Kidney (tissue), 14 donors: Measurements from ENCODE around the gene ETF1. TPM values are rescaled to one million over a fixed set of nuclear protein-coding genes. Genes with fewer than 3 reads are reported as not detected.

ENCODE experiments used
- DNase-seq, 5 donors: peaks; one replicate each; pipeline ENCODE4 v3.0.0-alpha.2; 2013 to 2020
- FAIRE-seq: peaks from 2 replicates; lab custom pipeline; 2012; peaks lifted over from hg19 to GRCh38; lab: Jason Lieb, UNC
- H3K27ac ChIP-seq, 2 donors: one replicate each; pipeline ENCODE4 v1.7.0; 2013; ENCODE audit warnings: low read depth in 2 of 2, low read length in 2 of 2, inconsistent platforms in 1 of 2
- H3K27me3 ChIP-seq: one replicate; pipeline ENCODE4 v1.7.1; 2013; ENCODE audit warnings: low read length, inconsistent platforms; ENCODE audit not compliant: control insufficient read depth, insufficient read depth
- H3K36me3 ChIP-seq, 3 donors: one replicate each; pipeline versions ENCODE4 v1.7.0 to v1.7.1; 2013; ENCODE audit warnings: low read length in 3 of 3, control low read depth in 1 of 3, inconsistent platforms in 1 of 3; ENCODE audit not compliant: insufficient read depth in 3 of 3, control insufficient read depth in 2 of 3
- H3K4me1 ChIP-seq, 3 donors: one replicate each; pipeline versions ENCODE4 v1.7.0 to v1.7.1; 2013; ENCODE audit warnings: low read length in 3 of 3, inconsistent platforms in 1 of 3, low read depth in 1 of 3; ENCODE audit not compliant: control insufficient read depth in 2 of 3, insufficient read depth in 2 of 3
- H3K4me3 ChIP-seq, 3 donors: one replicate each; pipeline versions ENCODE4 v1.7.0 to v1.8.1; 2013; ENCODE audit warnings: low read length in 3 of 3, control low read depth in 1 of 3, inconsistent platforms in 1 of 3
- H3K9ac ChIP-seq, 3 donors: one replicate each; pipeline versions ENCODE4 v1.7.0 to v1.7.1; 2013; ENCODE audit warnings: low read length in 3 of 3, control low read depth in 1 of 3, inconsistent platforms in 1 of 3
- H3K9me3 ChIP-seq, 3 donors: one replicate each; pipeline versions ENCODE4 v1.7.0 to v1.7.1; 2013; ENCODE audit warnings: low read length in 3 of 3, control low read depth in 1 of 3, inconsistent platforms in 1 of 3; ENCODE audit not compliant: control insufficient read depth in 2 of 3, insufficient read depth in 1 of 3
- intact Hi-C: fragments of 100-400 bp; cut with DNase I; formaldehyde crosslinking; loops from one replicate; pipeline ENCODE4 v1.11.1; 2022
- polyA plus RNA-seq: library from polyadenylated mRNA; stranded (reverse); fragments of 350-450 nt; fragmentation: Illumina TruSeq; extraction: RNeasy Lipid Tissue Mini Kit (QIAGEN cat#74804); gene quantifications from one replicate; pipeline ENCODE4 v1.2.3, GENCODE V29; 2014; ENCODE audit warnings: low read depth, low replicate concordance; ENCODE audit not compliant: insufficient read depth
- total RNA-seq: library from RNA; stranded (reverse); fragmentation: NEBNext Ultra II Directional; extraction: Animal tissue kit (Norgen Biotek cat#: 25700); gene quantifications from one replicate; pipeline ENCODE4 v1.2.1, GENCODE V29; 2021
- TF ChIP-seq, protein P1 (sequence below): IDR thresholded peaks from 3 replicates; pipeline ENCODE4 v1.5.1; 2012; ENCODE audit warnings: mild to moderate bottlenecking, moderate library complexity, borderline replicate concordance; ENCODE audit not compliant: insufficient read depth; ENCODE audit errors: extremely low read depth
- donor health status: control.
- donor health status: control.
- donor health status: control.
- donor health status: control.
- donor health status: control.
- donor health status: DM: yes; HTN: yes; CAD: no.
- donor health status: Normal renal cell carcinoma (clear cell type).

ETF1 gene
- total and polyA plus RNA-seq, 2 donors from 2014 or later = 37.5 to 85.6 TPM

DNA sequence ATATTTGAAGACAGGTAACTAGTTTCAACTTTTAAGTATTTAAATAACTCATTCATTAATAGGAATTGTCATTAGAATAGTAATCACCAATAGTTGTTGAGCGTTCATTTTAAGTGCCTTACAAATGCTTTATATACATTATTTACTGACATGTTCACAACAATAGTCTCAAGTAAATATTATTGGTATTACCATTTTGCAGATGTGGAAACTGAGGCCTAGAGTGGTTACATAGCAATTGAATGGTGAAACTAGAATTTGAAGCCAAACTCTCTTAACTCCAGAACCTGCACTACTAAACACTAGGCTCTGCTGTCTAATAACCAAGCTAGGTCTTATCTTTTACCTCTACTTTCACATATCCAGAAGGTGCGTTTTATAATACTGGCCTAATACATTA lies 37.0 kb upstream of the ETF1 start:
- intact Hi-C loops = no loop called here
- H3K36me3 ChIP-seq = no peaks in the 10 kb centered on the region
- no peak overlapping the region for H3K4me3 ChIP-seq
- no peaks in the 10 kb centered on the region for H3K27me3 ChIP-seq
- DNase-seq = no peak
- no peak for FAIRE-seq
- H3K27ac ChIP-seq = no peak overlapping the region
- TF ChIP-seq, protein P1, sequence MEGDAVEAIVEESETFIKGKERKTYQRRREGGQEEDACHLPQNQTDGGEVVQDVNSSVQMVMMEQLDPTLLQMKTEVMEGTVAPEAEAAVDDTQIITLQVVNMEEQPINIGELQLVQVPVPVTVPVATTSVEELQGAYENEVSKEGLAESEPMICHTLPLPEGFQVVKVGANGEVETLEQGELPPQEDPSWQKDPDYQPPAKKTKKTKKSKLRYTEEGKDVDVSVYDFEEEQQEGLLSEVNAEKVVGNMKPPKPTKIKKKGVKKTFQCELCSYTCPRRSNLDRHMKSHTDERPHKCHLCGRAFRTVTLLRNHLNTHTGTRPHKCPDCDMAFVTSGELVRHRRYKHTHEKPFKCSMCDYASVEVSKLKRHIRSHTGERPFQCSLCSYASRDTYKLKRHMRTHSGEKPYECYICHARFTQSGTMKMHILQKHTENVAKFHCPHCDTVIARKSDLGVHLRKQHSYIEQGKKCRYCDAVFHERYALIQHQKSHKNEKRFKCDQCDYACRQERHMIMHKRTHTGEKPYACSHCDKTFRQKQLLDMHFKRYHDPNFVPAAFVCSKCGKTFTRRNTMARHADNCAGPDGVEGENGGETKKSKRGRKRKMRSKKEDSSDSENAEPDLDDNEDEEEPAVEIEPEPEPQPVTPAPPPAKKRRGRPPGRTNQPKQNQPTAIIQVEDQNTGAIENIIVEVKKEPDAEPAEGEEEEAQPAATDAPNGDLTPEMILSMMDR = no peak
- H3K4me1 ChIP-seq = peaks cover 0 to 3% (median 0%) of the 10 kb centered on the region in 3 donors
- H3K9ac ChIP-seq = no peak overlapping the region
- H3K9me3 ChIP-seq = no peaks in the 10 kb centered on the region

DNA sequence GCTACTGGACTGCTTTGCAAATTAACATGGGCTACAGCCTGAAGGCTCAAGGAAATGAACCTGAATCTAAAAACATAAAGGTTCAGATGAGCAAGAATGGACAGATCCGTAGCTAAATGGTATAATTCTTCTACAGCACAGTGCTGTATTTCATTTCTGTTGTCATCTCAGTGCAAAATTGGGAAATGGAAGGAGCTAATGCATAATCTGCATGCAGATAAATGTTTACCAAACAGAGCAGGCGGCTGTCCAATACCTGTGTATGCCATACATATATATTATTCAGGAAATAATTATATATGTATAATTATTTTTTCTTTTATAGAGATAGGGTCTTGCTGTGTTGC lies 36.5 kb upstream of the ETF1 start:
- no peaks in the 10 kb centered on the region for H3K9me3 ChIP-seq
- H3K4me3 ChIP-seq = no peak overlapping the region
- H3K27me3 ChIP-seq = no peaks in the 10 kb centered on the region
- peaks cover 0 to 3% (median 0%) of the 10 kb centered on the region in 3 donors for H3K4me1 ChIP-seq
- FAIRE-seq = no peak
- H3K27ac ChIP-seq = no peak overlapping the region
- no peak for DNase-seq
- intact Hi-C loops = no loop called here
- H3K9ac ChIP-seq = no peak overlapping the region
- H3K36me3 ChIP-seq = no peaks in the 10 kb centered on the region
- TF ChIP-seq, protein P1 = no peak

DNA sequence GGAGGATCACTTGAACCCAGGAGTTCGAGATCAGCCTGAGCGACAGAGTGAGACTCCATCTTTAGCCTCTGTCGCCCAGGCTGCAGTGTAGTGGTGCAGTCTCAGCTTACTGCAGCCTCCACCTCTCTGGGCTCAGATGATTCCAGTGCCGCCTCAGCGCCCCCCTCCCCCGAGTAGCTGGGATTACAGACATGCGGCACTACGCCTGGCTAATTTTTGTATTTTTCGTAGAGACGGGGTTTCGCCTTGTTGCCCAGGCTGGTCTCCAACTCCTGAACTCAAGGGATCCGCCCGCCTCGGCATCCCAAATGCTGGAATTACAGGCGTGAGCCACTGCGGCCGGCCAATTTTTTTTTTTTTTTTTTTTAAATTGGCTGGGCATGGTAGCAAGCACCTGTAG lies 34.4 kb upstream of the ETF1 start:
- DNase-seq = peak in 4 of 5 donors; percentile 27 to 52 (median 31)

More for the DNA sequence above, 34.4 kb upstream of the ETF1 start:
- H3K27ac ChIP-seq = no peak overlapping the region
- peaks cover 3 to 6% (median 4%) of the 10 kb centered on the region in 3 donors for H3K36me3 ChIP-seq
- H3K9me3 ChIP-seq = no peaks in the 10 kb centered on the region
- H3K27me3 ChIP-seq = no peaks in the 10 kb centered on the region
- H3K9ac ChIP-seq = no peak overlapping the region
- TF ChIP-seq, protein P1 = no peak
- H3K4me3 ChIP-seq = no peak overlapping the region
- intact Hi-C loops = no loop called here
- peaks cover 0 to 3% (median 3%) of the 10 kb centered on the region in 3 donors for H3K4me1 ChIP-seq
- no peak for FAIRE-seq
